ENCODE results near the gene FNDC11. TPM values are rescaled to one million over a fixed set of nuclear protein-coding genes. Genes with fewer than 3 reads are reported as not detected.
"Not testable (repeated sequence)": the region's sequence is repeated elsewhere in the genome, so short reads cannot be mapped to it uniquely, and the experiment has no call there.

Gene FNDC11
- polyA plus RNA-seq, 3 donors: 0.95 to 1.6 (median 1.0) TPM

DNA sequence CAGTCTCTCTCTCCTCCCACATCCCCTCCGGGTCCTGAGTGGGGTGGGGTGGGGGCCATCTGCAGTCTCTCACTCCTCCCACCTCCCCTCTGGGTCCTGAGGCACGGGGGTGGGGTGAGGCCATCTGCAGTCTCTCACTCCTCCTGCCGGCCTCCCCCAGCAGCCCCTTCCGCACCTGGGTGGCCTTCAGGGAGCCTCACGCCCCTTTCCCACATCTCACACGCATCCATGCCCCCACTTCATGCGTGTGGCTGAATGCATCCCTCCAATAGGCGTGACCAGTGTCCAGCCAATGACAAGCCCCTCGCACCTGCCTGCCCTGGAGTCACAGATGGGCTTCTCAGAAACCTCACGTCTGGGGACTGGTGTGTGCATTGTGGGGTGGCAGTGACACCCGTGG, 5.4 kb upstream of the FNDC11 start:
- no peak for DNase-seq (ENCODE audit: extremely low read depth in 1 of 11, low read depth in 9 of 11, low spot score in 4 of 11)

DNA sequence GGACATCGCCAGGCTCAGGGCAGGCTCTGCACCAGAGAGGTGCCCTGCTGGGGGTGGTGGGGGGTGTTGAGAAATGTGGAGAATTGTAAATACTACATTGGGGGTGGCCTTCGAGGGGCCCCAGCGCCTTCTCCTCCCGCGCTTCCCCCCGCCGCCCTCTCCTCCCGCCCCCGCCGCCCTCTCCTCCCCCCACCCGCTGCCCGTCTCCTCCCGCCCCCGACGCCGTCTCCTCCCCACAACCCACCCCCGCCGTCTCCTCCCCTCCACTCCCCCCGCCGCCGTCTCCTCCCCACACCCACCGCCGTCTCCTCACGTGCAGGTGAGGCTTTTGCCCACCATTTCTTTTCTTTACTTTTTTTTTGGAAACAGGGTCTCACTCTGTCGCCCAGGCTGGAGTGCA, 4.9 kb upstream of the FNDC11 start:
- no peak for DNase-seq (ENCODE audit: extremely low read depth in 1 of 11, low read depth in 9 of 11, low spot score in 4 of 11)

DNA sequence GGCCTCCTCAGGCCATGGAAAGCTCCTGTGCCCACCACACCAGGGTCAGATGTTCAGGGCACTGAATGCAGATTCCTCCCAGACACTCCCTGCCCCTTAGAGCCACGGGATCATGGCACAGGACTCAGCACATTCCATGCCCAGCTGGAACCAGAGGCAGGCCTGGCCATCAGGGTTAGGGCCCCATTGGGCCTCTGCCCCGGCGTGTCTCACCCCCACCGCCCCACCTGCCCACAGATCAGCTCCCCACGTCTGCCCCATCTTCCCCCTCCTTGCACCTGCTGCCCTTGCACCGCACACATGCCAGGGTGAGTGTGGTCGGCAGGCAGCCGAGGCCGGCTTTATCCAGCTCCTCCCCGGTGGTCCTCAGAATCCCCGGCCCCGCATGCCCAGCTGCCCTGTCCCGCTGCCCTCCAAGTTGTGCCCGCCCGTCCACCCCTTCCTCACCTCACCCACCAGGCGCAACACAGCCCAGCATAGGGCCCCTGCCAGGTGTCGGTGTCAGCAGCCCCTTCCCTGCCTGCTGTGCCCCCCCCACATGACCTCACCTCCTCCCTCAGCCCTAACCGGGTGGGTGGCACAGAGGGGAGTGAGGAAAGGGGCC, 4.2 kb upstream of the FNDC11 start:
- no peak for DNase-seq (ENCODE audit: extremely low read depth in 1 of 11, low read depth in 9 of 11, low spot score in 4 of 11)

DNA sequence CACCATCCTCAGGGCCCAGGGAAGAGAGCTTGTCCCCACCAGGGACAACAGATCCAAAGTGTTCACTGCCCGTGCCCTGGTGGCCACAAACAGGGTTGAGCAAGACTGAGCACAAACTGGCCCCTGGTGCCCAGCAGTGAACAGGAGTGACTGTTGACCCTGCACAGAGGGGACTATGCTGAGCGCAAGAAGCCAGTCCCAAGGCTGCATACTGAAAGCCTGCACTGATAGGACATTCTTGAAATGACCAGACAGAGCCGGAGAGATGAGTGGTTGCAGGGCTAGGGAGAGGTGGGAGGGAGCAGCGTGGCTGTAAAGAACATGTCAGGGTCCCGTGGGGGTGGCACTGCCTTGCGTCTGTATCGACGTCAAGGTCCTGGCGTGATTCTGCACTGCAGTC, 2.9 kb upstream of the FNDC11 start:
- DNase-seq (ENCODE audit: extremely low read depth in 1 of 11, low read depth in 9 of 11, low spot score in 4 of 11): no peak

DNA sequence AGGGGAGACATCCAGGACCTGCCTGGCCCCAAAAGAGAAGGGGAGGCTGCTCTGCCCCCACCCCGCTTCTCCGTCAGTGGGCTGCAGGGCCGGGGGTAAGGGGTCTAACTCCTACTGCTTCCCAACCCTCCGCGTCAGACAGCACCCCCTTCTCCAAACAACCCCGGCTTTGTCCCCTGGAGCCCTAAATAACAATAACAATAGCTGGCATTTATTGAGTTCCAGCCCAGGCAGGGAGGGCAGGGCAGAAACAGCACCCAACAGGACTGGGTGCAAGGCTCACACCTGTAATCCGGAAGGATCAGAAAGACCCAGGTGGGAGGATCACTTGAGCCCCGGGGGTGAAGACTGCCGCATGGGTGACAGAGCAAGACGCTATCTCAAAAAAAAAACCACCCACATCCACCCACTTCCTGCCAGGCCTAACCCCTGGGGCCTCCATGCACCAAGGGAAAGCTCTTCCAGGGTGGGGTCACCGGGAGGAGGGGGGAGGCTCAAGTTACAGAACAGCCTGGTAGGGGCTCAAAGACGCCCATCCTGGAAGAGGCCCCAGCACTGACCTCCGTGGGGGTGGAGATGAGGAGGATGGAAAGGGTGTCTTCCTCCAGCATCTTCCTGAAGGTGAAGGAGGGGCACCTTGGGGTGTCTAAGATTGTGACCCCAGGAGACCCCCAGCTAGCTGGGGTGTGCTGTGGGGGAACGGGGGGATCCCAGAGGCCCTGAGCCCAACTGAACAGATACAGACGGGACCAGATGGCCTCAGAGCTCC, 1.3 kb upstream of the FNDC11 start:
- no peak for DNase-seq (ENCODE audit: extremely low read depth in 1 of 11, low read depth in 9 of 11, low spot score in 4 of 11)

DNA sequence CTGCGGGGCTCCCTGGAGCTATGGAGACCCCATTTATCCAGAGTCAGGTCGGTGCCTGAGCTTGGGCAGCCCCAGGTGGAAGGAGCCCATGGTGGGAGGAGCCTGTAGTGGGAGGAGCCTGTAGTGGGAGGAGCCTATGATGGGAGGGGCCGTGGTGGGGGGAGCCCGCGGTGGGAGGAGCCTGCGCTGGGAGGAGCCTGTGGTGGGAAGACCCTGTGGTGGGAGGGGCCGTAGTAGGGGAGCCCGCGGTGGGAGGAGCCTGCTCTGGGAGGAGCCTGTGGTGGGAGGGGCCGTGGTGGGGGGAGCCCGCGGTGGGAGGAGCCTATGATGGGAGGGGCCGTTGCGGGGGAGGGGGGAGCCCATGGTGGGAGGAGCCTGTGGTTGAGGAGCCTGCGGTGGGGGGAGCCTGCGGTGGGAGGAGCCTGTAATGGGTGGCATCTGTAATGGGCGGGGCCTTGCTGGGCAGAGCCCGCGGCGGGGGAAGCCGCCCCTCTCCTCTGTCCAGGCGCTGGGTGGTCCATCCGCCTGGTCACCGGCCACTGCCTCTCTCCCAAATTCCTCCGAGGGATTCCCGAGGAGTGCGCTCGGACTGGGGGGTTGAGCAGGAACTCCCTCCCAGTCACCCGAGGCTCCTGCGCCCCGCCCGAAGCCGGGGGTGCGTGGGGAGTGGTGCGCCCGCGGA, 567 bp upstream of the FNDC11 start:
- DNase-seq (ENCODE audit: extremely low read depth in 1 of 11, low read depth in 9 of 11, low spot score in 4 of 11): peak in 6 of 11 donors; percentile 48 to 69 (median 56)

DNA sequence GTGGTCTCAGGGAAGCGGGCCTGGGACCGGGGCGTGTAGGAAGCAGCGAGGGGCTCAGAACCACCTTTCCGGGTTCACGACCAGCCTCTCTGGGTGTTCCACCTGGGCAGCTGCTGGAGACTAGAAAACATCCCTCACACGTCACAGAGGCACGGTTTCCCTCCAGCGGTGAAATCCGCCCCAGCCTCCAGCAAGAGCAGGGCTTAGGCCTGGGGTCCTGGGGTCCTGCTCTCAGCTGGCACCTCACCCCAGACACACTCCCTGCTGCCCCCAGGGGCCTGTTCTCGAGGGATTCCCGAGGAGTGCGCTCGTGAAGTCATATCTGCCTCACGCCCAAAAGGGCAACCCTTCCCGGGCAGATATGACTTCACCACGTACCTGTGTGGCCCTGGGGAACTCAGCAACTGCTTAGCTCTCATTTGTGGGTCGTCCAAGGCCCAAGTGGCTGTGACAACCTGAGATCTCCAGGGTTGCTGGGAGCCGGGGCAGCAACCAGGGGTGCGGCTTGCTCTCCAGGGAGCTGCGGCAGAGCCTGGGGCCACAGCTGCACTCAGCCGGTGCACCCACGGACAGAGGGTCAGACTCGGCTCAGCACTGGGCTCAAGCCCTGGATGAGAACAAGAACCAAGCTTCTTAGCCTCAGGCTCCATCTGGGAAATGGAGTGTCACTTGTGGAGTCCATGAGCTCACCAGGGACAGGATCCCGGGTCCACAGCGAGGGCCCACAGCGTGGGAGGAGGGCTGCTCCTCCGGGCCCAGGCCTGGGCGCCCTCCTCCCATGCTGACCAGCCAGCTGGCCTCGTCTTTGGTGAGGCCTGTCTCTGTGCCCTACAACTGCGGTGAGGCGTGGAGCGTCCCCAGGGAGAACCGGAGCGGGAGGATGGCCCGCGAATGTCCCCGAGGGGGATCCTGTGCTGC, 661 bp downstream of the FNDC11 start:
- no peak for DNase-seq (ENCODE audit: extremely low read depth in 1 of 11, low read depth in 9 of 11, low spot score in 4 of 11)

DNA sequence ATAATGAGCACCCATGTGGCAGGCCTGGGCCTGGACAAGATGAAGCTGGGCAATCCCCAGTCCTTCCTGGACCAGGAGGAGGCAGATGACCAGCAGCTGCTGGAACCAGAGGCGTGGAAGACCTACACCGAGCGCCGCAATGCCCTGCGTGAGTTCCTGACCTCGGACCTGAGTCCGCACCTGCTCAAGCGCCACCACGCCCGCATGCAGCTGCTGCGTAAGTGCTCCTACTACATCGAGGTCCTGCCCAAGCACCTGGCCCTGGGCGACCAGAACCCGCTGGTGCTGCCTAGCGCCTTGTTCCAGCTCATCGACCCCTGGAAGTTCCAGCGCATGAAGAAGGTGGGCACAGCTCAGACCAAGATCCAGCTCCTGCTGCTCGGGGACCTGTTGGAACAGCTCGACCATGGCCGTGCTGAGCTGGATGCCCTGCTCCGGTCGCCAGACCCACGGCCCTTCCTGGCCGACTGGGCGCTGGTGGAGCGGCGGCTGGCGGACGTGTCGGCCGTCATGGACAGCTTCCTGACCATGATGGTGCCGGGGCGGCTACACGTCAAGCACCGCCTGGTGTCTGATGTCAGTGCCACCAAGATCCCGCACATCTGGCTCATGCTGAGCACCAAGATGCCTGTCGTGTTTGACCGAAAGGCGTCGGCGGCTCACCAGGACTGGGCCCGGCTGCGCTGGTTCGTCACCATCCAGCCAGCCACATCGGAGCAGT, 1.9 kb downstream of the FNDC11 start:
- no peak for DNase-seq (ENCODE audit: extremely low read depth in 1 of 11, low read depth in 9 of 11, low spot score in 4 of 11)

DNA sequence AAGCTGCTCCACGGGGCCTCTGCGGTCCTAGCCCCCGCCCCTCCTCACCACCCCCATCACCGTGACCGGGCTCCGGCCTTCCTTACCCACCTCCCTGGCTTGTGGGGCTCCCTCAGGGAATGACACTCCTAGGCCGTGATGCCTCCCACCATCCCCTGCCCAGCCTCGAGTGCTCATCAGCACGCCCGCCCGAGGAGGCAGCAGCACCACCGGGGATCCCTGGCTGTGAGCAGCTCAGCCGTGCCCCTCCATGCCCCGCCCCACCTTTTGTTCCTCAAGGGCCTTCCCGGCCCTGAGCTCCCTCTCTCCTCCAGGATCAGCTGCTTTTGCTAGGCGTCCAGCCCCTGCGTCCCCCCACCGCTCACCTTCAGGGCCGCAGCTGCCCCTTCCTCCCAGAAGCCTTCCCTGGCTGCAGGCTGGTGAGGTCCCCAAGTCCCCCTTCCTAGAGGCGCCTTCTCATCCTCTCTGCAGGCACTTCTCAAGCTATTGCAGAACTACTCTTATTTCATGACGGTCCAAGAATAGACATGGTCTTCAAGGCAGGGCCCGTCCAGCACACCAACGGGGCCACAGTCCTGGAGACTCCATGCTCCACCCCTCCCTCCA, 3.0 kb downstream of the FNDC11 start:
- DNase-seq (ENCODE audit: extremely low read depth in 1 of 11, low read depth in 9 of 11, low spot score in 4 of 11): no peak

DNA sequence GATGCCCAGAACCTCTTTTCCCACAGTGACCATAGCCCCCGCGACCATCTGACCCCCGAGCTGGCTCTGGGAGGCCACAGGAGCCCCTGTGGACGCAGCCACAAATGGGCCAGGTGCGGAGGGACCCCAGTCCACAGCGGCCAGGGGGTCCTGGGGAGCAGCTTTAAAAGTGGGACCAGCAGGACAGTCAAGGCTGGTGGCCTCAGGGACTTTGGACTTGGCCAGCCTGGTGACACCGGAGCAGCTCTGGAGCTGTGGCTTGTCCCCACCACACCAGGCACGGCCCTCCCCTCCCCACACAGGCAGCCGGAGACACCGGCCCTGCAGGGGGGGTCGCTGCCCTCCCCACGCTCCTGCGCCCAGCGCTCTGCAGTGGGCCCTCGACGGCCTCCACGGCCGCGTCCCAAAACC, 3.5 kb downstream of the FNDC11 start:
- DNase-seq (ENCODE audit: extremely low read depth in 1 of 11, low read depth in 9 of 11, low spot score in 4 of 11): no peak

DNA sequence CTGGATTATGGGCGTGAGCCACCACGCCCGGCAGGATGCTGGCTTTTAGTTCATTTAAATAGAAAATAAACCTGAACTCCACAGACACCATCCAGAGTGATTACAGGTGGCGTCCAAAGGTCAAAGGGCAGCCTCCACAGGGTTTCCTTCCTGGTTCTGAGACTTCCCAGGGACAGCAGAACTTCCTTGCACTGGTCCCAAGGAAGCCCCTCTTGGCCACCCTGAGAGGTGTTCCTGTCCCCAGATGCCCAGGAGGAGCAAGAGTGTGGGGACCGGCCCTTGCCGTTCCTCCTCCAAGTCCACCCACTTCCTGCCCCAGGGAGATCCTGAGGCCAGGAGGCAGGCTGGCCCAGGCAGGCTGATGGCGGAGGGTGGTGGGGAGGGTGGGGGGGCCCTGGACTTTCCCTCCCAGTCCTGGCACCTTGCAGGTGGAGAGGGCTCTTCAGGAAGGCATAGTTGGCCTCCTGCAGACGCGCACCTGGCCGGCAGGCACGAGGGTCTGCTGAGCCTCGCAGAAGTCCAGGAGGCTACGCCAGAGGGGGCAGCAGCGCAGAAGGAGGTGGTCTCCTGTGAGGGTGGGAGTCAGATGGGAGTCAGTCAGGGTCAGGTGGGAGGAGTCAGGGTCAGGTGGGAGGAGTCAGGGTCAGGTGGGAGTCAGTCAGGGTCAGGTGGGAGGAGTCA, 5.0 kb downstream of the FNDC11 start:
- no peak for DNase-seq (ENCODE audit: extremely low read depth in 1 of 11, low read depth in 9 of 11, low spot score in 4 of 11)

DNA sequence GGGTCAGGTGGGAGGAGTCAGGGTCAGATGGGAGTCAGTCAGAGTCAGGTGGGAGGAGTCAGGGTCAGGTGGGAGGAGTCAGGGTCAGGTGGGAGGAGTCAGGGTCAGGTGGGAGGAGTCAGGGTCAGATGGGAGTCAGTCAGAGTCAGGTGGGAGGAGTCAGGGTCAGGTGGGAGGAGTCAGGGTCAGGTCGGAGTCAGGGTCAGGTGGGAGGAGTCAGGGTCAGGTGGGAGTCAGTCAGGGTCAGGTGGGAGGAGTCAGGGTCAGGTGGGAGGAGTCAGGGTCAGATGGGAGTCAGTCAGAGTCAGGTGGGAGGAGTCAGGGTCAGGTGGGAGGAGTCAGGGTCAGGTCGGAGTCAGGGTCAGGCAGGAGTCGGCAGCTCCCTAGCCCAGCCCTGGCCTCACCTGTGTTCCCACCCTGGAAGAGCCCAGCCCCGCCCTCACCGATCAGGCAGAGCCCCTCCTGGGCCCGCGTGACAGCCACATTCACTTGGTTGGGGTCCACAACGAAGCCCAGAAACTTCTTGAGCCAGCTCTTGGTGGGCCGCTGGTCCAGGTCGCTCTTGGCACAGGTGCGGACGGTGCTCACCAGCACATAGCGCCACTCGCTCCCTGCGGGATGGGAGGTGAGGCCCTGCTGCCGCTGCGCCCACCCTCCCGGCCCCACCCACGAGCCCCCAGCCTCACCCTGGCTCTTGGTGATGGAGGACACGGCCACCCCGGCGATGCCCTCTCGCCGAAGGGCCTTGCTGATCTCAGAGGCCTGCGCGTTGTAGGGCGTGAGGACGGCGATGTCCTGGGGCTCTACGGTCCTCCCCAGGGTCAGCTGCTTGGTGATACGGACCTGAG, 5.8 kb downstream of the FNDC11 start:
- not testable (repeated sequence) for DNase-seq (ENCODE audit: extremely low read depth in 1 of 11, low read depth in 9 of 11, low spot score in 4 of 11)

DNA sequence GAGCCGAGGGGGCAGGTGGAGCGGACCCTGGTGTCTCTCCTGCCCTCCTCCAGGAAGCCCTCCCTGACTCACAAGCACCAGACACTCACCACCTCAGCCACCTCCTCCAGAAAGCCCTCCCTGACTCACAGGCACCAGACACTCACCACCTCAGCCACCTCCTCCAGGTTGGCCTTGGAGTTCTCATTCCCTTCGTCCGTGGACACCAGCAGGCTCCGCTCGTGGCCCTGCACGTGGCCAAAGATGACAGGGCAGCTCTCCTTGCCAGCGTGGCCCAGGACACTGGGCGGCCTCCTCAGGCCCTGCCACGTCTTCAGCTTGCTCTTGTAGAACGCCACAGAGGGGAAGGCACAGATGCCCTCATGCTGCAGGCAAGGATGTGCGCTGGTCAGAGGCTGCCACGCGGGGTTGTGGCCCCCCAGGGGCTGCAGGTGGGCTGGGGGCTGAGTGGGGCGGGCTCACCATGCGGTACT, 6.4 kb downstream of the FNDC11 start:
- DNase-seq (ENCODE audit: extremely low read depth in 1 of 11, low read depth in 9 of 11, low spot score in 4 of 11): no peak

DNA sequence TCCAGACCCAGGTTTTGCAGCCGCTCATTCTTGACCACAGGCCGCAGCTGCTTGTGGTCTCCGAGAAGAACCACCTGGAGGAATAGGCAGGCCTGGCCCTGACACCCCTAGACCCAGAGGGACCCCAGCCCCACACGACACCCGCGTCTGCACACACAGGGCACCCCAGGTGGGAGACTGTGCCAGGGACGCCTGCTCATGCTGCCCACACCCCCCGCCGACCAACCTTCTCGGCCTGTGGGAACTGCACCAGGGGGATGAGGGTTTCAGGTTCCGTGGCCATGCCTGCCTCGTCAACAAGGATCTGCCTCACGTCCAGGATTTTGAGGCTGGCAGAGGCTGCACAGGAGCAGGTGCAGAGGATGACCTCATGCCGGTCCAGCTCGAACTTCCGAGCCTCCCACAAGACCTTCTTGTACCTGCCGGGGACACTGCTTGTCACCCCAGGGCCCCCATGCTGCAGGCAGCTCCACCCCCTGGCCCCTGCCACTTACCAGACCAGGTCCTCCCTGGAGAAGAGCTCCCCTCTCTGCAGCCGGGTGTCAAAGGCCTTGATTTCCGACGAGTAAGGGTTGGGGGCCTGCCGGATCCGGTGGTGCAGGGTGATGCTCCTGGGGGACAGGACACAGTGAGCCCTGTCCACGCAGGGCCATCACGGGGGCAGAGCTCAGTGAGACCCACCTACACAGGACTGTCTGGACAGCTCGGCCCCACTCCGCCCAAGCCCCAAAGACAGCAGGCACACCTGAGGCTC, 7.1 kb downstream of the FNDC11 start:
- DNase-seq (ENCODE audit: extremely low read depth in 1 of 11, low read depth in 9 of 11, low spot score in 4 of 11): no peak

DNA sequence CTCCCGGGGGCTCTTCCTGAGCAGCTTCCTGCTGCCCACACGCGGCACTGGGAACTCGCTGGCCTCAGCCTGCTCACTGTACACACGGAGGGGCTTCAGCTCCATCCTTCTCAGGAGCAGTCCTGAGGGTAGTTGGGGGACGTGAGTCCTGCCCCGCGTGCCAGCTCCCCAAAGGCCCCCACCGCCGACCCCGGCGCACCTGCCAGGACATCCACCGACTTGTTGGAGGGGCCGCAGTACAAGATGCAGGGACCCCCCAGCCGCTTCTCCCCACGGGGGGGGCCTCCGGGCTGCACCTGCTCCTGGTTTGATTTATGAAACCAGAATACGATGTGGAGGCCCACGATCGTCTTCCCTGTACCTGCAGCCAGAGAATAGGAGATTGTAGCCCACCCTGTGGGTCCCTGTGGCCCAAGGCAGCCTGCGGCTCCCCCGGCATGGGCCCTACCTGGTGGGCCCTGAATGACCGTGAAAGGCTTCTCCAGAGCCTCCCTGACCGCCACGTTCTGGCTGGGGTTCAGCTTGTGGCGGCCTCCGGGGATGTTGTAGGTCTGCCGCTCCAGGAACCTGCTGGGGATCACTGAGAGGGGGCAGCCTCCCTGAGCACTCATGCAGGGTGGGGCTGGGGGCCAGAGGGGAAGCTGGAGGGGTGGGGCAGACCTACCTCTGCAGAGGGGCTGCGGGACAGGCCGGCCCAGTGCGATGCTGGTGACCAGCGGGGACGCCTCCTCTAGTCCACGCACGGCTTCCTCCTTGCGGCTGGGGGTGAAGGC, 7.9 kb downstream of the FNDC11 start:
- DNase-seq (ENCODE audit: extremely low read depth in 1 of 11, low read depth in 9 of 11, low spot score in 4 of 11): no peak
